Measurements from ENCODE around the gene RNPEP. TPM values are rescaled to one million over a fixed set of nuclear protein-coding genes. Genes with fewer than 3 reads are reported as not detected.

Gene RNPEP
- total and polyA plus RNA-seq, 8 donors: 19.8 to 43.5 (median 28.0) TPM

GRCh38 chr1:202029727-202030126, 47.3 kb downstream of the RNPEP start:
- H3K9me3 ChIP-seq: no peaks in the 10 kb centered on the region
- peaks cover 6 to 18% (median 10%) of the 10 kb centered on the region in 3 donors for H3K4me1 ChIP-seq
- FAIRE-seq (no peak), DNase-seq (peak in 1 of 6 donors; percentile 2), ATAC-seq (no peak)
- no peaks in the 10 kb centered on the region for H3K27me3 ChIP-seq
- no peak overlapping the region for H3K27ac ChIP-seq
- intact Hi-C loops (cut with DNase I): no loop called here
- no peak overlapping the region for H3K4me3 ChIP-seq
- H3K36me3 ChIP-seq: no peaks in the 10 kb centered on the region
- no peak for TF ChIP-seq CTCF (IDR thresholded peaks at IDR 0.05)
- WGBS, 2 donors: 92 to 95% methylated on average over 2 of the region's 2 CpGs

- FAIRE-seq: no peak
- intact Hi-C loops (cut with DNase I): no loop called here
These were observed 49.3 kb downstream of the RNPEP start for GRCh38 chr1:202031796-202032195.

GRCh38 chr1:202034149-202034682, 51.8 kb downstream of the RNPEP start:
- FAIRE-seq: no peak
- no peaks in the 10 kb centered on the region for H3K27me3 ChIP-seq
- H3K4me1 ChIP-seq: peaks cover 23 to 49% (median 38%) of the 10 kb centered on the region in 3 donors
- 67% methylated on average over 7 of the region's 7 CpGs for WGBS, 2 donors
- intact Hi-C loops (cut with DNase I): no loop called here
- H3K27ac ChIP-seq: peak overlapping the region; percentile 89 to 93 (median 92)
- no peak for ATAC-seq
- peak in 1 of 6 donors; percentile 20 for DNase-seq
- no peaks in the 10 kb centered on the region for H3K36me3 ChIP-seq
- TF ChIP-seq CTCF (IDR thresholded peaks at IDR 0.05): no peak
- H3K4me3 ChIP-seq: peak overlapping the region in 2 of 4 donors; percentile 13 to 21
- H3K9me3 ChIP-seq: no peaks in the 10 kb centered on the region

More at GRCh38 chr1:202031796-202032195, 49.3 kb downstream of the RNPEP start:
- Histone ChIP-seq H3K9me3 (no peaks in the 10 kb centered on the region), H3K36me3 (no peaks in the 10 kb centered on the region), H3K27me3 (no peaks in the 10 kb centered on the region), H3K27ac (peak overlapping the region in 2 of 4 donors; percentile 42 to 57), H3K4me1 (peaks cover 19 to 30% (median 29%) of the 10 kb centered on the region in 3 donors), H3K4me3 (no peak overlapping the region)
- TF ChIP-seq CTCF (IDR thresholded peaks at IDR 0.05): no peak
- ATAC-seq (no peak), DNase-seq (peak in 1 of 6 donors; percentile 5)
- 45 to 60% methylated on average over 4 of the region's 4 CpGs for WGBS, 2 donors

- Histone ChIP-seq H3K27ac (peak overlapping the region; percentile 89 to 93 (median 92)), H3K4me1 (peaks cover 23 to 49% (median 38%) of the 10 kb centered on the region in 3 donors), H3K9me3 (no peaks in the 10 kb centered on the region), H3K27me3 (no peaks in the 10 kb centered on the region), H3K4me3 (peak overlapping the region in 2 of 4 donors; percentile 13 to 21), H3K36me3 (no peaks in the 10 kb centered on the region)
- intact Hi-C loops (cut with DNase I): no loop called here
- DNase-seq: peak; percentile 89 to 99 (median 97)
- TF ChIP-seq CTCF (IDR thresholded peaks at IDR 0.05): no peak
- no peak for FAIRE-seq
- 19 to 24% methylated on average over 20 of the region's 20 CpGs for WGBS, 2 donors
- ATAC-seq: peak; percentile 92 to 96 (median 94)
These were observed 52.4 kb downstream of the RNPEP start for GRCh38 chr1:202034683-202035462.
